RWPE2 (cell line): ENCODE data around the gene TAF1L.
"Not testable (repeated sequence)": the region's sequence is repeated elsewhere in the genome, so short reads cannot be mapped to it uniquely, and the experiment has no call there.

Experiments
- ATAC-seq: fragments of 200-7000 bp; cut with Tn5 transposase; 3 replicates; pipeline ENCODE4 v1.9.1; 2021; ENCODE audit warnings: low read depth
- DNase-seq: peaks from one replicate; pipeline ENCODE4 v3.0.0-alpha.2; 2020; ENCODE audit warnings: low spot score
- H3K27ac ChIP-seq: fragments of 450-650 bp; 2 replicates; pipeline ENCODE4 v1.5.1; 2017; ENCODE audit warnings: mild to moderate bottlenecking; ENCODE audit not compliant: poor library complexity, severe bottlenecking
- H3K27me3 ChIP-seq: fragments of 250-450 bp; sonication (Bioruptor Pico); 2 replicates; pipeline ENCODE4 v1.5.1; 2021; ENCODE audit warnings: mild to moderate bottlenecking, moderate library complexity; ENCODE audit not compliant: insufficient read depth, poor library complexity, severe bottlenecking
- H3K36me3 ChIP-seq: fragments of 250-450 bp; sonication (Bioruptor Pico); 2 replicates; pipeline ENCODE4 v1.5.1; 2020; ENCODE audit warnings: low read depth, mild to moderate bottlenecking, moderate library complexity
- H3K4me1 ChIP-seq: fragments of 250-450 bp; sonication (Bioruptor Pico); 2 replicates; pipeline ENCODE4 v1.5.1; 2021; ENCODE audit warnings: mild to moderate bottlenecking, moderate library complexity; ENCODE audit not compliant: insufficient read depth, poor library complexity, severe bottlenecking
- H3K4me3 ChIP-seq: fragments of 250-450 bp; sonication (Bioruptor Pico); 2 replicates; pipeline ENCODE4 v1.5.1; 2021; ENCODE audit warnings: mild to moderate bottlenecking, moderate library complexity; ENCODE audit not compliant: severe bottlenecking
- H3K9me3 ChIP-seq: fragments of 250-450 bp; sonication (Bioruptor Pico); 2 replicates; pipeline ENCODE4 v1.5.1; 2021; ENCODE audit warnings: mild to moderate bottlenecking, moderate library complexity; ENCODE audit not compliant: severe bottlenecking
- CTCF ChIP-seq: fragments of 450-650 bp; IDR thresholded peaks from one replicate; pipeline ENCODE4 v1.5.1; 2017; ENCODE audit warnings: mild to moderate bottlenecking, moderate library complexity; ENCODE audit not compliant: poor library complexity, severe bottlenecking

The TAF1L gene

DNA sequence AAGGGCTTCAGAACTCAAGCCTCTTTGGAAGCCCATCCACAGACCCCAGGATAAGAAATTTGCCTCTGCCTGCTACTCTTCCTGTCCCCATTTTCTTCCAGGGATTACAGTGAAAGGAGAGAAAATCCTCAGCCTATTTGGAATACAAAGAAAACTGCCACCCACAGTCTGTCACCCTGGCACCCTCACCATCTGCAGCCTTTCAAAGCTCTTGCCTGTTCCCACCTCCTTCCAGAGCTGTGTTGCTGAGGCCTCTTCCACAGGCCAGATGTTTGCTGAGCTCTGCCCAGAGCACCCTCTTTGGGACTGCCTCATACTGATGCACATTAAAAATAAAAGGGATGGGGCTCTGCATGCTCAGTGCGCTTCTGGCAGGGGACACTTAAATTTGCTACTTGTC lies 35.9 kb upstream of the TAF1L start:
- Histone ChIP-seq H3K4me1 (peaks cover 13% of the 10 kb centered on the region), H3K4me3 (no peak overlapping the region), H3K27me3 (no peaks in the 10 kb centered on the region), H3K27ac (peak overlapping the region; percentile 77), H3K36me3 (no peaks in the 10 kb centered on the region), H3K9me3 (no peaks in the 10 kb centered on the region)
- DNase-seq (no peak), ATAC-seq (no peak)
- no peak for TF ChIP-seq CTCF

GRCh38 chr9:32665101-32665500 lies 29.6 kb upstream of the TAF1L start:
- H3K27ac ChIP-seq, result peak overlapping the region; percentile 70
- ATAC-seq (peak; percentile 99), DNase-seq (peak; percentile 65)
- no peaks in the 10 kb centered on the region for H3K9me3 ChIP-seq
- no peaks in the 10 kb centered on the region for H3K27me3 ChIP-seq
- H3K4me1 ChIP-seq, result peaks cover 19% of the 10 kb centered on the region
- no peaks in the 10 kb centered on the region for H3K36me3 ChIP-seq
- no peak overlapping the region for H3K4me3 ChIP-seq
- TF ChIP-seq CTCF, result no peak

- Histone ChIP-seq H3K27ac (peak overlapping the region; percentile 70), H3K27me3 (no peaks in the 10 kb centered on the region), H3K36me3 (no peaks in the 10 kb centered on the region), H3K4me1 (peaks cover 19% of the 10 kb centered on the region), H3K9me3 (no peaks in the 10 kb centered on the region), H3K4me3 (no peak overlapping the region)
- ATAC-seq (no peak), DNase-seq (no peak)
- TF ChIP-seq CTCF, result no peak
These were observed 28.3 kb upstream of the TAF1L start for GRCh38 chr9:32663741-32664140.

- no peaks in the 10 kb centered on the region for H3K36me3 ChIP-seq
- ATAC-seq (no peak), DNase-seq (no peak)
- H3K9me3 ChIP-seq, result peaks cover under 1% of the 10 kb centered on the region
- no peaks in the 10 kb centered on the region for H3K27me3 ChIP-seq
- no peak for TF ChIP-seq CTCF
- peaks cover 6% of the 10 kb centered on the region for H3K4me1 ChIP-seq
- H3K27ac ChIP-seq, result no peak overlapping the region
- H3K4me3 ChIP-seq, result no peak overlapping the region
These were observed 12.2 kb upstream of the TAF1L start for GRCh38 chr9:32647671-32648070.

- Histone ChIP-seq H3K4me1 (peaks cover 6% of the 10 kb centered on the region), H3K4me3 (no peak overlapping the region), H3K9me3 (no peaks in the 10 kb centered on the region), H3K27me3 (no peaks in the 10 kb centered on the region), H3K27ac (peak overlapping the region; percentile 62), H3K36me3 (no peaks in the 10 kb centered on the region; the same call in 1 of the 2 replicates)
- TF ChIP-seq CTCF, result no peak
- peak; percentile 81 for DNase-seq
- ATAC-seq, result peak; percentile 99
These were observed 9.2 kb upstream of the TAF1L start for GRCh38 chr9:32644698-32645097.

DNA sequence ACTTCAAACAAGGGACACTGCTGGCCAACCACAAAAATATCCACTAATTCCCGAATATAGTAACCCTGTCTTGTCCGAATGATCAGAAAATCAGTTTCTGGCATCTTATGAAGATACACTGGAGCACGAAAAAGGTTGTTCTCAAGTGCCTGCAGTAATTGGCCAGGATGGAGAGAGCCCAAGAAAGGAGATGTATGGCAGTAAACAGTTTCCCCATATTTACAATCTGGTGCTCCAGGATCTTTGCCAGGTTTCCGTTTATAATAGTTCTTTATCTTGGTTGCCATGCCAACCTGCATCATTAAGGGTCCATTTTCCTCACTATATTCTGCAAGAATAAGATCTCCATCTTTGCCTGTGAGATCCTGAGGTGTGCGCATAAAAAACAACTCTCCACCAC lies 2.3 kb downstream of the TAF1L start:
- H3K36me3 ChIP-seq, H3K27me3 ChIP-seq, H3K9me3 ChIP-seq, DNase-seq, H3K4me1 ChIP-seq, ATAC-seq, H3K4me3 ChIP-seq, H3K27ac ChIP-seq: not testable (repeated sequence)
